ENCODE data around the gene GRID1.

GRCh38 chr10:86164174-86164774 lies 202.3 kb downstream of the GRID1 start:
- no peak for TF ChIP-seq EZH2 (IDR thresholded peaks at IDR 0.05; ENCODE audit: insufficient read depth, poor library complexity, severe bottlenecking)
- no peak for TF ChIP-seq EZH2phosphoT487 (IDR thresholded peaks at IDR 0.05; ENCODE audit: insufficient read depth, low read depth)
